HG03342 (cell line): ENCODE measurements around the gene SOCS1.

Experiments used
- ATAC-seq: cut with Tn5 transposase; IDR thresholded peaks from one replicate; pipeline ENCODE4 v1.9.1; 2021; ENCODE audit warnings: mild to moderate bottlenecking, moderate library complexity; ENCODE audit not compliant: unreplicated experiment

SOCS1 gene

GRCh38 chr16:11208916-11209665 lies 46.9 kb downstream of the SOCS1 start:
- no peak for ATAC-seq

GRCh38 chr16:11207646-11208045 lies 48.4 kb downstream of the SOCS1 start:
- ATAC-seq: no peak

- no peak for ATAC-seq
These were observed 50.0 kb downstream of the SOCS1 start for GRCh38 chr16:11205754-11206581.

GRCh38 chr16:11205065-11205699 lies 50.8 kb downstream of the SOCS1 start:
- ATAC-seq: no peak

GRCh38 chr16:11204513-11205047 lies 51.4 kb downstream of the SOCS1 start:
- ATAC-seq: no peak
